HG02840 (cell line): Measurements from ENCODE around the gene CATSPERD.
"Not testable (repeated sequence)": the region's sequence is repeated elsewhere in the genome, so short reads cannot be mapped to it uniquely, and the experiment has no call there.

Experiments used
- ATAC-seq: cut with Tn5 transposase; IDR thresholded peaks from one replicate; pipeline ENCODE4 v1.9.1; 2021; ENCODE audit warnings: mild to moderate bottlenecking, moderate library complexity, moderate number of reproducible peaks; ENCODE audit not compliant: unreplicated experiment, low FRiP score

The CATSPERD gene

DNA sequence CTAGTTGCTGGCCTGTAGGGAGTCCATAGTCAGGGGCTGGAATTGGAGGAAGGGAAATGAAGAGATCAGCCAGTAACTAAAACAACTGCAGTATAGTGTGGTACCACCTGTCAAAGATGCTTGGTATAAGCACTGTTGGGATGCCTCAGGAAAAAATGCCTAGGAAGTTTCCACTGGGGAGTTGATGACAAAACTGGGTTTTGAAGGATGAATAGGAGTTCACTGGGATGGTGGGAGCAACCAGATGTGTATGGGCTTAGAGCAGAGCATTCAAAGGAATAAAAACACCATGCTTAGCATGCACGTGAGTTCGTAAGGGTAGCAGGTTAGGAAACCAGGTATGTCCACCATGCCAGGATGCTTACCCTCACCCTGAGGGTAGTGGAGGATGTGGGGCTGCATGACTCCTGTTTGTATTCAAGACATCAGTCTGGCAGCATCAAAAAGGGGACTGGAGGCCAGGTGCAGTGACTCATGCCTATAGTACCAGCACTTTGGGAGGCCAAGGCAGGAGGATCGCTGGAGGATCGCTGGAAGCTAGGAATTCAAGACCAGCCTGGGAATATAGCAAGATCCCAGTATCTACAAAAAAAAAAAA is 7.1 kb downstream of the CATSPERD start:
- no peak for ATAC-seq

DNA sequence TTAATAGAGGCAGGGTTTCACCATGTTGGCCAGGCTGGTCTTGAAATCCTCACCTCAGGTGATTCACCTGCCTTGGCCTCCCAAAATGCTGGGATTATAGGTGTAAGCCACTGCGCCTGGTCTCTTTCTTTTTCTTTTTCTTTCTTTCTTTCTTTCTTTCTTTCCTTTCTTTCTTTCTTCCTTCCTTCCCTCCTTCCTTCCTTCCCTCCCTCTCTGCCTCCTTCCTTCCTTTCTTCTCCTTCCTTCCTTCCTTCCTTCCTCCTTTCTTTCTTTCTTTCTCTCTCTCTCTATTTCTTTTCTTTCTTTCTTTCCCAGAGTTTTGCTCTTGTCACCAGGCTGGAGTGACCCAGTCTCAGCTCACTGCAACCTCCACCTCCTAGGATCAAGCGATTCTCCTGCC is 12.7 kb downstream of the CATSPERD start:
- not testable (repeated sequence) for ATAC-seq

DNA sequence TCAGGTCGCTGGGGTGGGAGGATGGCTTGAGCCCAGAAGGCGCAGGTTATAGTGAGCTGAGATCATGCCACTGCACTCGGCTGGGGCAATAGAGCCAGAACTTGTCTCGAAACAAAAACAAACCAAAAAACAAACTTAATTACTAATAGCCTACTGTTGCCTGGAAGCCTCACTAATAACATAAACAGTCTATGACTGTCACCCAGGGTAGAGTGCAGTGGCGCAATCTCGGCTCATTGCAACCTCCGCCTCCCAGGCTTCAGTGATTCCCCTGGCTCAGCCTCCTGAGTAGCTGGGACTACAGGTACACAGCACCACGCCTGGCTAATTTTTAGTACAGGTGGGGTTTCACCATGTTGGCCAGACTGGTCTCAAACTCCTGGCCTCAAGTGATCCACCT is 18.0 kb downstream of the CATSPERD start:
- ATAC-seq, result no peak

DNA sequence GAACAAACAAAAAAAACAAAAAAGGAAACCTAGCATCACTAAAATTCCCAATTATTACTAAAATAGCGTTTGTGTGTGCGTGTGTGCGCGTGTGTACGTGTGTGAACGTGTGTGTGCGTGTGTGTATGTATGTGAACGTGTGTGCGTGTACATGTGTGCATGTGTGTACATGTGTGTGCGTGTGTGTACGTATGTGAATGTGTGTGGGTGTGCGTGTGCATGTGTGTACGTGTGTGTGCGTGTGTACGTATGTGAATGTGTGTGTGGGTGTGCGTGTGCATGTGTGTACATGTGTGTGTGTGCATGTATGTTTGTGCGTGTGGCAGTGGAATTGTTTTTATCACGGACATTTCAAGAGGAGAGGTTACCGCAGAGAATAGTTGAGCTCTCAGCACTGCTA is 21.6 kb downstream of the CATSPERD start:
- ATAC-seq, result no peak

DNA sequence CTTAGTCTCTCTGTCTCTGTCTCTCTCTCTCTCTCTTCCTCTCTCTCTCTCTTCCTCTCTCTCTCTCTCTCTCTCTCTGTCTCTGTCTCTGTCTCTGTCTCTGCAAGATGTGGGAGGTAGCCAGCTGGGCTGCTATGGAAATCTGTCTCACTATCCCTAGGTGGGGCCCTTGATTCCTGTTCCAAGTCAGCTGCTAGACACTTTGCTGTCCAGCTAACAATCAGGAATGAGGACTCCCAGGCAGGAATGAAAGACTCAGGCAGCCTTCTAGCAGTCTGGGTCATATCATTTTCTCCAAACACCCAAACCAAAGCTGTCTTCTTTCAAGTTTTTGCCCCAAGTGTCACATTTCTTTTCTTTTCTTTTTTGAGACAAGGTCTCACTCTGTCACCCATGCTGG is 23.2 kb downstream of the CATSPERD start:
- no peak for ATAC-seq

DNA sequence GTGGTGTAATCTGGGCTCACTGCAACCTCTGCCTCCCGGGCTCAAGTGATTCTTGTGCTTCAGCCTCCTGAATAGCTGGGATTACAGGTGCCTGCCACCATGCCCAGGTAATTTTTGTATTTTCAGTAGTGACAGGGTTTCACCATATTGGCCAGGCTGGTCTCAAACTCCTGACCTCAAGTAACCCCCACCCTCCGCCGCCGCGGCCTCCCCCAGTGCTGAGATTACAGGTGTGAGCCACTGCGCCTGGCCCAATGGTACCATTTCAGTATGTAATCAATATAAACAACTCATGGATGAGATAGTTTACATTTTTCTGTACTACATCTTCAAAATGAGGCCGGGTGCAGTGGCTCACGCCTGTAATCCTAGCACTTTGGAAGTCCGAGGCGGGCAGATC is 24.6 kb downstream of the CATSPERD start:
- ATAC-seq, result not testable (repeated sequence)

DNA sequence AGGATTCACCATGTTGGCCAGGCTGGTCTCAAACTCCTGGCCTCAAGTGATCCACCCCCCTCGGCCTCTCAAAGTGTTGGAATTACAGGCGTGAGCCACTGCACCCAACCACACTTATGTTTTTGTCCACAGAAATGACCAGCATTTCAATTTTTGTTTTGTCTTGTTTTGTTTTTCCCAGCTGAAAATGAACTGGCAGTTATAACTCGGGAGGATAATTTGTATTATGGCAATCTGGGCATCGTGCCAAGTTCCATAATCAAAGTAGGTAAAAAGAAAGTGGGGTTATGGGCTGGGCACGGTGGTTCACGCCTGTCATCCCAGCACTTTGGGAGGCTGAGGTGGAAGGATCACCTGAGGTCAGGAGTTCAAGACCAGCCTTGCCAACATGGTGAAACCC is 28.5 kb downstream of the CATSPERD start:
- ATAC-seq, result not testable (repeated sequence)

DNA sequence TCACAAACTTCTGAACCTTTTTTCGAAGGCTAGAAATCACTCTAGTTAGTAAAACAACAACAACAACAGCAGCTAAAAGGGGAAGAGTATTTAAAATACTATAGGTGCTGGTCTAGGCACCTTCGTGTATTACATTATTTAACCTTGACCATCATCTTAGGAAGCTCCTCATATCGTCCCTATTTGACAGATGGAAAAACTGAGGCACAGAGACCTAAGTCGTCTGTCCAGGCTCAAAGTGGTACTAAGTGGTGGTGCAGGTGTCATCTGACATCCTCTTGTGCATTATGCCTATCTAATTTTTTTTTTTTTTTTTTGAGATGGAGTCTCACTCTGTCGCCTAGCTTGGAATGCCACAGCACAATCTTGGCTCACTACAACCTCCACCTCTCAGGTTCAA is 29.1 kb downstream of the CATSPERD start:
- ATAC-seq, result no peak

DNA sequence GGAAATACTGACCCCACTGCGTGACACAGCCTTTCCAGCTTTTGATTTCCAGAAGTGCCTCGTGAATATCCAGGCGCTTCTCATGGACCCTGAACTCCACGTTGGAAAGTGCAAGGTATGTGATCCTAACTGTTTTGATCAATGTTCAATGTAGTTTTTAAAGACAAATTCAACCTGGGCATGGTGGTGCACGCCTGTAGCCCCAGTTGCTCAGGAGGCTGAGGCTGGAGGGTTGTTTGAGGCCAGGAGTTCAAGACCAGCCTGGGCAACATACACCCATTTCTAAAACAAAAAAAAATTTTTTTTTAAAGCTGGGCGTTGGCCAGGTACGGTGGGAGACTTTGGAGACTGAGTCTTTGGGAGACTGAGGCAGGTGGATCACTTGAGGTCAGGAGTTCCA is 31.3 kb downstream of the CATSPERD start:
- no peak for ATAC-seq

DNA sequence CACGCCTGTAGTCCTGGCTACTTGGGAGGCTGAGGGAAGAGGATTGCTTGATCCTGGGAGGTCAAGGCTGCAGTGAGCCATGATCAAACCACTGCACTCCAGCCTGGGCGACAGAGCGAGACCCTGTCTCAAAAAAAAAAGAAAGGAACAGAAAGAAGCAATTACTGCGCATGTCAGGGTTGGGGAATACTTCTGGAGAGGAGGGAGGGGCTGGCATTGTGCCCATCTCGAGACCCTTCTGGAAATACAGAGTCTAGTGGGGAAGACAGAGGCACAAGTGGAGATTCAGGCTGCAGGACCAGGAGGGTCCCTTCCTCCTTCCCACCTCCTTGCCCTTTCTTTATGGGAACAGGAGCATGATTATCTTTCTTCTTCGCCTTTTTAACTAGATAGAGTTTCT is 33.3 kb downstream of the CATSPERD start:
- ATAC-seq, result no peak

DNA sequence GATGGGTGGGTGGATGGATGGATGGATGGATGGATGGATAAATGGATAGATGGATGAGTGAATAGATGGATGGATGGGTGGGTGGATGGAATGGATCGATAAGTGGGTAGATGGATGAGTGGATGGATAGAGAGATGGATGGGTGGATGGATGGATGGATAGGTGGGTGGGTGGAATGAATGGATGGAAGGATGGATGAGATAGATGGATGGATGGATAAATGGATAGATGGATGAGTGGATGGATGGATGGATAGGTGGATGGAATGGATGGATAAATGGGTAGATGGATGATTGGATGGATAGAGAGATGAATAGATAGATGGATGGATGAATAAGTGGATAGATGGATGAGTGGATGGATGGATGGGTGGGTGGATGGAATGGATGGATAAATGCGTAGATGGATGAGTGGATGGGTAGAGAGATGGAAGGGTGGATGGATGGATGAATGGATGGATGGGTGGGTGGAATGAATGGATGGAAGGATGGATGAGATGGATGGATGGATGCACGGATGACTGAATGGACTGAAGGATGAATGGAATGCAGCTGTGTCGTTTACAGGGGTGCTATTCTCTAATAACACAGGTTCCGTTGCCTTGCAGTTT is 42.3 kb downstream of the CATSPERD start:
- ATAC-seq, result no peak

DNA sequence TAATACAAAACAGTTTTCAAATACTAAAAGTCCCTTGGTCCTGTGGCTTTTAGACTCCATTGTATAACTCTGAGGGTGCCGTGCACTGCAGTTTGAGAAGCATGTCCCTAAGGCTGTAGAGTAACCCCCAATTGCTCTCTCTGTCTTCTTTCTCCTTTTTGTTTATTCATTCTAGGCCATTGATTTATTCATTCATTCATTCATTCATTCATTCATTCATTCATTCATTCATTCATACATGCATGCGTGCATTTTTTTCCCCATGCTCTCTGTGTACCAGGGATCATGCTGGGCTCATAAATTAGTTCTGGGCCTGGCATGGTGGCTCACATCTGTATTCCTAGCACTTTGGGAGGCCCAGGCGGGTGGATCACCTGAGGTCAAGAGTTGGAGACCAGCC is 44.8 kb downstream of the CATSPERD start:
- no peak for ATAC-seq

DNA sequence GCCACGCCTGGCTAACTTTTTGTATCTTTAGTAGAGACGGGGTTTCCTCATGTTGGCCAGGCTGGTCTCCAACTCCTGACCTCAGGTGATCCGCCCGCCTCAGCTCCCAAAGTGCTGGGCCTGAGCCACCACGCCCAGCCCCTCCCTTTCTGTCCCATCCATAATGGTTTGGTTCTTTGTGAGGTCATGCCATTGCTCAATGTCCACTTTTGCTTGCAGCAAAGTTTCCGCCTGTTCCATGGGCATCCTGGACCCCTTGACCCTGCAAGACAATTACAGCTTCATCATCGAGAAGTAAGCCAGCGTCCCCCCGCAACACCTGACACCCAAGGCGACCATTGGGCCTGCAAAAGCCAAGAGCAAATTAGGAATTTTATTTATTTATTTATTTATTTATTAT is 47.5 kb downstream of the CATSPERD start:
- no peak for ATAC-seq

DNA sequence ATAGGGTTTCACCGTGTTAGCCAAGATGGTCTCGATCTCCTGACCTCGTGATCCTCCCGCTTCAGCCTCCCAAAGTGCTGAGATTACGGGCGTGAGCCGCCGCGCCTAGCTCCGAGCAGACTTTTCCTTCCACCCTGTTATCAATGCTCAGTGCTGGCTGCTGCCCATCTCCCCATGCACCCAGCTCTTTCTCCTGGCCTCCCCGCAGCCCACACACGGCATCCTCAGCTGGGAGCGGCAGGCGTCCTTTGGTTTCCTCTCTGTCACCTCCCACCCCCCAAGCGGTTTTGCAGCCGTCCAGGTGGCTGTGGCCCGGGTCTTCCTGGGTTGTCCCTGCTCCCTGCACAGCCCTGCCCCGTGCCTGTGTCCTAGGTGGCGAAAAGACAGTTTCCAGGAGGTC is 52.0 kb downstream of the CATSPERD start:
- ATAC-seq, result no peak

DNA sequence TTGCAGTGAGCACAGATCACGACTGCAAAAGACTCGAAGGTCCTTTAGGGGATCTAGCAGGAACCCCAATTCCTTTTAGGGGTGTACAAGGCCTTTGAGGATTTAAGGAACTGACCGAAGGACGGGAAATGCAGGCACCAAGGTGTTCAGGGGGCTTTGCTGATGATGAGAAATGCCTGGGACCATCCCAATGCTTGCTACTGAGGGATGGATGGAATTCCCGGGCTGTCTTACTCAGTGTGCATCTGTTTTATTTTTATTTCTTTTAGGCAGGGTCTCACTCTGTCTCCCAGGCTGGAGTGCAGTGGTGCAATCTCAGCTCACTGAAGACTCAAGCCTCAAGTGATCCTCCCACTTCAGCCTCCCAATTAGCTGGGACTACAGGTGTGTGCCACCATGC is 52.8 kb downstream of the CATSPERD start:
- no peak for ATAC-seq

DNA sequence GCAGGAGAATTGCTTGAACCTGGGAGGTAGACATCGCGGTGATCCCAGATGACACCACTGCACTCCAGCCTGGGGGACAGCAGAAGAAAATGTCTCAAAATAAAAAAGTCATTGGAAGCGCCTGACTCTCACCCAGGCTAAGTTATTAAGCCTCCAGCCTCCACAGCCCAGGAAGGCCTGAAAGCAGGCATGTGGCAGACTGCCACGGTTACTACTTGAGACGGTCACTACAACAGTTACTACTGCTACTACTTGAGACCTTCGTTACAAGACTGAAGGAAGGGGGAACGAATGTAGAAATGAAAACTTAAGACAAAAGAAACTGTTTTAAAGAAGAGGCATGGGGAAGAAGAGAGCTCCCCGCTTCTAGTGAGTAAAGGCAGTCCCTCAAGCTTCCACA is 54.5 kb downstream of the CATSPERD start:
- no peak for ATAC-seq

DNA sequence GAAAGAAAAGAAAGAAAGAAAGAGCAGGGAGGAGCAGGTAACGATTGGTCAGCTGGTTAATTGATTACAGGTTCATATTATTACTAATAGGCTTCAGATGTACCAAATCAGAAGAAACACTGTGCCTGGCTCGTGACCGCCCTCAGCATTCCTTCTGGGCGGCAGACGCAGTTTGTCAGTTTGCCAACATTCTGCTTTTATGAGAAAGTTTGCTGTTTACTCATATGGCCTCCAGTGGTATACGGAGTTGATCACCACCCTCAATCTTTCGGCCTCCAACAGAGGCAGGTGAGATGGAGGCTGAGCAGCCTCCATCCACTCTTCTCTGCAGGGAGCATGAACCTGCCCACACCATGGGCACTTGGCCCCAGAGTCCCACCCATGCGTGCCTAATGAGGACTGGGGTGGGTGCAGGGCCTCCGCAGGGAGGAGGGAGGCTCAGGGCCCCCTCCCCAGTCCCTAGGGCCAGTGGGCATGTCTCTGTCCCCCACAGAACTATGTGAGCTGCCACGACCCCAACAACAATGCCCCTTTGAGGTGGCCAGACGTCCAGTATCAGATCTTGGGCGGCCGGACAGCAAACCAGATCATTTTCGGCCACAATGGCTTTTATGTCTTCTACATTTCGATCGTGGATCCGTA is 55.4 kb downstream of the CATSPERD start:
- no peak for ATAC-seq

DNA sequence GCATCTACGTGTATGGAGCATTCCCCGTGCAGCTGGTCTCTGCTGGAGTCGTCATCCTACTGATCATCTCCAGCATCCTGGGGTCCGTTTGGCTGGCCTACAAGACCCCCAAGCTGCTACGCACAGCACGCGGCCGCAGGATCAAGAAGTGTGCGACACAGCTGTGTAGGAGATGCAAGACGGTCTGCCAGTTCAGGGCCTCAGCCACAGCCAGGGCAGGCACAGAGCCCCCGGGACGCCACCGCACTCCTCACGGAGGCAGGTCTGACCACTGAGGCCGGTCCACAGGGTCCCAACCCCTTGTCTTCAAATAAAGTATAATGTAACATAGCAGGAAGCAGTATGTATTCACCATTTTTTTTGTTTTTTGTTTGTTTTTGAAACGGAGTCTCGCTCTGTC is 58.0 kb downstream of the CATSPERD start:
- ATAC-seq, result no peak

DNA sequence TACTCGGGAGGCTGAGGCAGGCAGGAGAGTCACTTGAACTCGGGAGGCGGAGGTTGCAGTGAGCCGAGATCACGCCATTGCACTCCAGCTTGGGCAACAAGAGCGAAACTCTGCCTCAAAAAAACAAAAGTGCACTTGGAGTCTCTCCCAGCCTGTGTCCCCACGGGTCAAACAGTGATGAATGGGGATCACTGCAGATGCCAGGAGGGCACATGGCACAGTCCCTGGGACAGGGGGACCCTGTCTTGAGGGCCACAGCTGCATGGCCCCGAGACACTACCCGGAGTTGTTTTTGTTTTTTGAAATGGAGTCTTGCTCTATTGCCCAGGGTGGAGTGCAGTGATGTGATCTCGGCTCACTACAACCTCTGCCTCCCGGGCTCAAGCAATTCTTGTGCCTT is 60.5 kb downstream of the CATSPERD start:
- ATAC-seq, result not testable (repeated sequence)

DNA sequence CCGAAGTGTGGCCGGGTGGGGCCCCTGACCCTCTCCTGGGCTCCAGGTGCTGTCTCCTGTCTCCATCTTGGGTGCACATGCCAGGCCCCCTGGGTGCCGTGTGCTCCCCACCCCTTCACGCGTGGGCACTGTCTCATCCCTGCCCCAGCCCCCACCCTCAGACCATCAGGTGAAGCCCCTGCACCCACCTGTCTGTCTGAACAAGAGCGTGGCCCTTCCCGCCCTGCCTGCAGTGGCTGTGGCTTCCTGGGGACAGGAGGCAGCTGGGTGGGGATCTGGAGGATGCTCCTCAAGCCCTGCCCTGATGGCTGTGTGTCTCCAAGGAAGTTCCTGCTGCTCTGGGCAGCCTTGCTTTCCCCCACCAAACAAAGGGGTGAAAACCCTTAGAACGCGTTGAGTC is 61.9 kb downstream of the CATSPERD start:
- no peak for ATAC-seq

DNA sequence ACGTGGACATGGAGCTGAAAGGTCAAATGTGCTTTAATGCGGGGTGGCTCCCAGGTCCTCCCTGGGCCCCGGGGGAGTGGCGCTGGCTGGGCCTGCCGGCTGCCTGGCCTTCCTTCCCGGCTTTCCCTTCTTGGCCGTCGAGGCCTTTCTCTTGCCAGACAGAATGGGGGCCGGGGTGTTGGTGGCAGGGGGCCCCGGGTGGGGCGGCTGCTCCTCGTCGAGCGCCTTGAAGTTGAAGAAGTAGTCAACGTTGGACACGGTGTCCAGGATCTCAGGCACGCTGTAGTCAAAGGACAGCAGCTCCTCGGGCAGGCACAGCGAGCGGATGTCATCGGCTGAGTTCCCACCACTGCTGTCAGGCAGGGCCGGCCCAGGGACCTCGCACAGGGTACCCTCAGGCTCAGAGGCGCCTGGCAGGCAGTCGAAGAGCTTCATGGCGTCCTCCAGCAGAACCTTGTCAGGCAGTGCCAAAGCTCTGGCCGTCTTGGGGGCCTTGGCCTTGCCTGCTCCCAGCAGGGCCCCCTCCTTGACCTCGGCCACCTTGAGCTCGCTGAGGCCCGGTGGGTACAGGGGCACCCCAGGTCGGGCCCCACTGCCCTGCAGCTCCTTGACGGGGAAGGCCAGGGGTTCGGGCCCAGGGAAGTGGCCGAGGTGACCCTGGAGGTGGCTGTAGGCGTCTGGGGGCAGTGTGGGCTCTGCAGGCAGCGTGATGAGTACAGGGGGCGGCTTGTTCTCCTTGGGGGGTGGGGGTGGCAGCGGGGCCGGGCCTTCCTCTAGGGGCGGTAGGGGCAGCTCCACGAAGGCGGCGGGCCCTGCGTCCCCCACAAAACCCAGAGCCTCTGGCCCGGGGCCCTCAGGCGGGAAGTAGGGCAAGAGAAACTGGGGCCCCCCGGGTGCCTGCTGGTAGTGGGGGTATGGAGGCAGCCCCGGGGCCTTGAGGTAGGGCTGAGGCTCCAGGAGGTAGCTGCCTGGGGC is 62.8 kb downstream of the CATSPERD start:
- no peak for ATAC-seq
